ENCODE data around the gene PMF1.

DNA sequence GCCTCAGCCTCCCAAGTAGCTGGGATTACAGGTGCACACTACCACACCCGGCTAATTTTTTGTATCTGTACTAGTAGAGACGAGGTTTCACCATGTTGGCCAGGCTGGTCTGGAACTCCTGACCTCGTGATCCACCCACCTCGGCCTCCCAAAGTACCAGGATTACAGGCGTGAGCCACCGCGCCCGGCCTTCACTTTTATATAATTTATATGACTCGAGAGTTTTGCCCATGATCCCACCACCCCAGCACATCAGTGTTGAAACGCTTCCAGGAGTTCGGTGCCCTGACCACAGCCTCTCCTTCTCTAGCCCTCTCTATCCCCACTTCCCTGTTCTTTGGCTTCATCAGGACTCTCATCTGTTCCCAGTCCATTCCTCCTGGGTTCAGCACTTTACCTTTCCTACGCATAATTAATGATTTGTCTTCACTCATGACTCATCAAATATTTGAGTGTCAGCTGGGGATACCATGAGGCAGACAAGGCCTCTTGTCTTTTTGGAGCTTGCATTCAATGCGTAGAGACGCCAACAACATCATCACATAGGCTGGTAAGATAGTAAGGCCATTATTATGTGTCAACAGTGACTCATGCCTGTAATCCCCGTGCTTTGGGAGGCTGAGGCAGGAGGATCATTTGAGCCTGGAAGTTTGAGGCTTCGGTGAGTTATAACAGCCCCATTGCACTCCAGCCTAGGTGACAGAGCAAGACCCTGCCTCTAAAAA is 1.4 kb downstream of the PMF1 start:
- TF ChIP-seq, protein P1, sequence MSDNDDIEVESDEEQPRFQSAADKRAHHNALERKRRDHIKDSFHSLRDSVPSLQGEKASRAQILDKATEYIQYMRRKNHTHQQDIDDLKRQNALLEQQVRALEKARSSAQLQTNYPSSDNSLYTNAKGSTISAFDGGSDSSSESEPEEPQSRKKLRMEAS (IDR thresholded peaks at IDR 0.05; ENCODE audit: insufficient read depth, insufficient read length): no peak
- no peak for TF ChIP-seq EZH2 (IDR thresholded peaks at IDR 0.05; ENCODE audit: borderline replicate concordance, low read depth, low read length, severe bottlenecking)

Data from endothelial cell of umbilical vein (primary cell).